Esophagus squamous epithelium (tissue), 5 donors: ENCODE results near the gene RIN3. TPM values are rescaled to one million over a fixed set of nuclear protein-coding genes. Genes with fewer than 3 reads are reported as not detected.
A peak's percentile ranks its signal among the peaks of the same experiment; 100 is the strongest.

Experiments used
- DNase-seq: peaks from one replicate; lab custom pipeline; 2025; lab: John Stamatoyannopoulos, UW
- H3K27ac ChIP-seq, 4 donors: fragments of 200-600 bp; sonication (generic); one replicate each; pipeline ENCODE4 v1.5.1; 2016 to 2019; ENCODE audit warnings: mild to moderate bottlenecking in 1 of 4
- H3K27me3 ChIP-seq, 4 donors: fragments of 200-600 bp; sonication (generic); 1 replicate in 3 of 4; 2 replicates in 1 of 4; pipeline versions ENCODE4 v1.5.1 to v1.6.0; 2017 to 2021; ENCODE audit warnings: antibody characterized with exemption in 1 of 4
- H3K36me3 ChIP-seq, 3 donors: fragments of 200-600 bp; sonication (generic); one replicate each; pipeline ENCODE4 v1.5.1; 2016 to 2019
- H3K4me1 ChIP-seq, 3 donors: fragments of 200-600 bp; sonication (generic); one replicate each; pipeline ENCODE4 v1.5.1; 2017 to 2019
- H3K4me3 ChIP-seq, 4 donors: fragments of 200-600 bp; sonication (generic); 1 replicate in 3 of 4; 2 replicates in 1 of 4; pipeline ENCODE4 v1.5.1; 2016 to 2019; ENCODE audit warnings: mild to moderate bottlenecking in 2 of 4, moderate library complexity in 1 of 4
- H3K9me3 ChIP-seq, 3 donors: fragments of 200-600 bp; sonication (generic); one replicate each; pipeline ENCODE4 v1.5.1; 2016 to 2019
- CTCF ChIP-seq, 6 experiments: fragments of 450-650 bp in 4 of 6; fragments of 200-600 bp in 2 of 6; sonication (generic) in 2 of 6; IDR thresholded peaks; one replicate each; pipeline ENCODE4 v1.5.1; 2016 to 2019; ENCODE audit warnings: antibody characterized with exemption in 6 of 6, mild to moderate bottlenecking in 4 of 6, moderate library complexity in 4 of 6
- POLR2A ChIP-seq, 4 donors: fragments of 450-650 bp; IDR thresholded peaks; one replicate each; pipeline ENCODE4 v1.6.1; 2017; ENCODE audit warnings: antibody characterized with exemption in 4 of 4, mild to moderate bottlenecking in 4 of 4, moderate library complexity in 3 of 4
- WGBS, 2 donors: methylation state at CpG; one replicate each; pipeline ENCODE4 v1.1.5; 2018; 5-methylcytosine and 5-hydroxymethylcytosine counted together
- intact Hi-C: fragments of 100-400 bp; cut with DNase I; formaldehyde crosslinking; loops from one replicate; pipeline ENCODE4 v1.15.0; 2022
- total RNA-seq, 4 donors: library from RNA; depleted of rRNA; stranded (reverse); fragments of >200 nt; gene quantifications; one replicate each; pipeline ENCODE4 v1.1.0, GENCODE V29; 2016
- donor health status: DM: yes; HTN: yes; CAD: no.

Gene RIN3
- total RNA-seq, 4 donors from 2014 or later: 1.9 to 9.7 (median 4.4) TPM

- WGBS, 2 donors: 73 to 86% methylated on average over 3 of the region's 3 CpGs
- Histone ChIP-seq H3K27ac (no peak overlapping the region), H3K36me3 (no peaks in the 10 kb centered on the region), H3K4me3 (no peak overlapping the region), H3K27me3 (no peaks in the 10 kb centered on the region), H3K4me1 (peaks cover 0 to 9% (median 5%) of the 10 kb centered on the region in 3 donors), H3K9me3 (no peaks in the 10 kb centered on the region)
- DNase-seq: no peak
- intact Hi-C loops: no loop called here
- TF ChIP-seq POLR2A (IDR thresholded peaks at IDR 0.05): no peak
- TF ChIP-seq CTCF (IDR thresholded peaks at IDR 0.05): no peak
Measured at GRCh38 chr14:92499234-92499633, 14.3 kb upstream of the RIN3 start.

DNA sequence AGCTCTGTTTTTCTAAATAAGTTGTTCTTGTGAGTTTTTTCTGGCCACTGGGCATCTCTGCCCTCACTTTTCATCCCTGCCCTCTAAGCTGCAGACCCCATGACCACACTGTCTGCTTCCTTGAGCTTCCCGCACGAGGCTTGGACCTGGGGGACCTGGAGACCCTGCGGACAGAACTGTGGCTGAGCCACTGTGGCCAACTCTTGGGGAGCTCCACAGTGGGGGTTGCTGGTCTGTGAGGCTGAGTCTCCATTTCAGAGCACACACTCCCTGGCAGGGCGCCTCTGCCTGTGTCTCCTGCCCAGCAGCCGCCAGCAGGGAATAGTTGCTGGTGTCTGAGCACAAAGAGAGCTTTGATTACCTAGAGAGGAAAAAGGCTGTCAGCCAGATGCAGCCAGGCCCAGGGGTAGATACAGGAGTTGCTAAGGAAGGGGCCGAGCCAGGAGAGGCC is 13.1 kb upstream of the RIN3 start:
- Histone ChIP-seq H3K36me3 (no peaks in the 10 kb centered on the region), H3K27me3 (no peaks in the 10 kb centered on the region), H3K9me3 (no peaks in the 10 kb centered on the region), H3K27ac (no peak overlapping the region), H3K4me3 (no peak overlapping the region), H3K4me1 (peaks cover 0 to 11% (median 5%) of the 10 kb centered on the region in 3 donors)
- intact Hi-C loops: no loop called here
- DNase-seq: no peak
- WGBS, 2 donors: 27 to 48% methylated on average over 1 to 2 of the region's 6 CpGs
- TF ChIP-seq CTCF (IDR thresholded peaks at IDR 0.05) (no peak), POLR2A (IDR thresholded peaks at IDR 0.05) (no peak)

GRCh38 chr14:92501891-92502351 is 11.7 kb upstream of the RIN3 start:
- Histone ChIP-seq H3K4me3 (no peak overlapping the region), H3K36me3 (no peaks in the 10 kb centered on the region), H3K9me3 (no peaks in the 10 kb centered on the region), H3K27ac (no peak overlapping the region), H3K4me1 (peaks cover 0 to 16% (median 9%) of the 10 kb centered on the region in 3 donors), H3K27me3 (peaks cover 0 to 6% (median 0%) of the 10 kb centered on the region in 4 donors)
- intact Hi-C loops: no loop called here
- DNase-seq: no peak
- 53 to 76% methylated on average over 4 to 5 of the region's 5 CpGs for WGBS, 2 donors
- TF ChIP-seq POLR2A (IDR thresholded peaks at IDR 0.05): no peak
- TF ChIP-seq CTCF (IDR thresholded peaks at IDR 0.05): no peak

GRCh38 chr14:92502541-92503286 is 10.9 kb upstream of the RIN3 start:
- no peak overlapping the region for H3K4me3 ChIP-seq
- H3K36me3 ChIP-seq: no peaks in the 10 kb centered on the region
- intact Hi-C loops: no loop called here
- no peak overlapping the region for H3K27ac ChIP-seq
- TF ChIP-seq POLR2A (IDR thresholded peaks at IDR 0.05) (no peak), CTCF (IDR thresholded peaks at IDR 0.05) (no peak)
- H3K4me1 ChIP-seq: peaks cover 0 to 24% (median 11%) of the 10 kb centered on the region in 3 donors
- DNase-seq: no peak
- no peaks in the 10 kb centered on the region for H3K9me3 ChIP-seq
- WGBS, 2 donors: 65 to 89% methylated on average over 3 to 9 of the region's 9 CpGs
- H3K27me3 ChIP-seq: peaks cover 0 to 6% (median 0%) of the 10 kb centered on the region in 4 donors

DNA sequence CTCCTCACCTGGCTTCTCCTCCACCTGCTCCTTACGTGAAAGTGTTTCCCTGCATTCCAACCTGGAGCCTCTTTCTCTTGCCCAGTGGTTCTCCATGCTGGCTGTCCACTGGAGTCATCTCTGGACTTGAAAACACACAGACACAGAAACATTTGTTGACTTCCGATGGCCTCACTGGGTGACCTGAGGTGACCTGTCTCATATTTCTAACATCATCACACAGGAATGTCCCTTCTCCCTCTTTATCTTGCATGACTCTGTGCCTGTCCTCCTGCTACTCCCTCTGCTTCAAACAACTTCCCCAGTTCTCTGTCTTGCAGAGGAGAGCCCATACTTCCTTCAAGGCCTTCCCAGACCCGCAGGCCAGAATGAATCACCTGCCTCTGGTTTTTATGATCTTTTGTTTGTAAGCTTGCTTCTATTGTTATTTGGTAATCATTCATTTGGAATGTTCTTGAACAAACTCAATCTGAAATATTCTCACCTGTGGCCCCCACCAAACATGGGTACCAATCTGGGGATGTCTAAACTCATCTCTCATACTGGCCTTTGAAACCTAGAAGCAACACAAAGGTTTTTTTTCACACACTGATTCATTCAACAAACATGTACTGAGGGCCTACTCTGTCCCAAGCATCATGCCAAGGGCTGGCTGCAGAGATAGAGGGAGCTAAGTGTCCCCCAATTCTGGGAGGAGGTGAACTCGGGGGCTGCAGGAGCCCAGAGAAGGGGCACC is 9.7 kb upstream of the RIN3 start:
- H3K27me3 ChIP-seq: peaks cover 0 to 6% (median 0%) of the 10 kb centered on the region in 4 donors
- peak overlapping the region in 1 of 4 donors; percentile 14 for H3K27ac ChIP-seq
- H3K9me3 ChIP-seq: no peaks in the 10 kb centered on the region
- H3K36me3 ChIP-seq: no peaks in the 10 kb centered on the region
- 53 to 71% methylated on average over 4 of the region's 4 CpGs for WGBS, 2 donors
- TF ChIP-seq POLR2A (IDR thresholded peaks at IDR 0.05): no peak
- TF ChIP-seq CTCF (IDR thresholded peaks at IDR 0.05): no peak
- intact Hi-C loops: no loop called here
- peaks cover 0 to 25% (median 11%) of the 10 kb centered on the region in 3 donors for H3K4me1 ChIP-seq
- no peak overlapping the region for H3K4me3 ChIP-seq
- no peak for DNase-seq
